T follicular helper cell (primary cell): Measurements from ENCODE around the gene S1PR2.

Experiments used
- DNase-seq: peaks from one replicate; pipeline ENCODE4 v3.0.0-alpha.2; 2020; ENCODE audit warnings: low read depth
- total RNA-seq, 2 experiments: gene quantifications; one replicate each; lab custom pipeline; 2026; lab: John Stamatoyannopoulos, UW

Gene S1PR2, protein sequence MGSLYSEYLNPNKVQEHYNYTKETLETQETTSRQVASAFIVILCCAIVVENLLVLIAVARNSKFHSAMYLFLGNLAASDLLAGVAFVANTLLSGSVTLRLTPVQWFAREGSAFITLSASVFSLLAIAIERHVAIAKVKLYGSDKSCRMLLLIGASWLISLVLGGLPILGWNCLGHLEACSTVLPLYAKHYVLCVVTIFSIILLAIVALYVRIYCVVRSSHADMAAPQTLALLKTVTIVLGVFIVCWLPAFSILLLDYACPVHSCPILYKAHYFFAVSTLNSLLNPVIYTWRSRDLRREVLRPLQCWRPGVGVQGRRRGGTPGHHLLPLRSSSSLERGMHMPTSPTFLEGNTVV
- 27.0 to 42.4 reads per million in 2 experiments for total RNA-seq

DNA sequence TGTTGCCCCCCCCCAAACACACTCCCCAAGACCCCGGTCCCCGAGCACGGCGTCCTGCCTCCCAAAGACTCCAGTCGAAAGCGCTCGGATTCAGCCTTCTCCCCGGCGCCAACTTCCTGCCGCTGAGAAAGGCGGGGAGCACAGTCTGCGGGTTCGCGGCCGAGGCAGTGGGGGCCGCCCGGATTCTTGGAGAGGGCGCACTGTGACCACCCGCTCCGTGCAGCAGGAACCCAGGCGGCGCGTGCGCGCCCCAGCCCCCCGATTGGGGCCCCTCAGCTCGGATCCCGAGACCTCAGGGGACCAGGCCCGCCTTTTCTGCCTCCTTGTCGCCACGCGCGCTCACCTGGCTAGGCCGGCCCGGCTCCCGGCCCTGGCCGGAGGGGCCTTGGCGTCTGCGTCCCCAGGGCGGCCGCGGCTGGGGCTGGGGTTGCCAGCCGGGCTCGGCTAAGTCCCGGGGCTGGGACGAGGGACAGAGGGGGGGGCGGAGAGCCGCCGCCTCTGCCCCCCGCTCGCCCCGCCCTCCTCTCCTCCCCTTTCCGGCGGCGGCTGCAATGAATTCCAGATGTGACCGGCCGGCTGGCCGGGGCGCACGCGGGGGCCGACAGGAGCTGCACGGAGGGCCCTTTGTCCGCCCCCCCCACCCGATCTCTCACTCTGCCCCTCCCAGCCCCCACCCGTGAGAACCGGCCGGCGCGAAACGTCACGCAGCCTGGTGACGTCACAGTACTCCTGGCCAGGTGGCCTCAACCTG is at the start of gene S1PR2:
S1PR2 (minus strand) TSS at position 471 of the 751 bp plus-strand sequence. CDS start 6,426 bp downstream, outside the sequence.
- peak; percentile 76 for DNase-seq

GRCh38 chr19:10279737-10280442 is 48.8 kb upstream of the S1PR2 start:
- DNase-seq = no peak

DNA sequence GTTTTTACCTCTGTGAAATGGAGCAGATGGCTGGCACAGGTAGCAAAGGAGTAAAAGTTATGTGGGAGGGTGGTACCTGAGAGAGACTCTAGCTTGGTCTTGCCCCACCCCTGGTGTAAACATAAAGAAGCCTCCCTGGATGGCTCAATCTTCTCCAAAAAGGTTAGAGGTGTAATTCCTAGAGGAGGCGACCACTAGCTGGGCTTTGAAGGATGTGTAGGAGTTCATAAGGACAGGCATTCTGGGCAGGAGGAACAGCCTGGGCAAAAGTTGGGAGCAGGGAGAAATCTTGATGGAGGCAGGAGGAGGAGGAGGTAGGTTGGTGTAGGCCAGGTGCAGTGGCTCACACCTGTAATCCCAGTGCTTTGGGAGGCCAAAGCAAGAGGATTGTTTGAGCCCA is 47.8 kb upstream of the S1PR2 start:
- no peak for DNase-seq

- DNase-seq = no peak
Observed at GRCh38 chr19:10277795-10278589, 46.9 kb upstream of the S1PR2 start.

GRCh38 chr19:10274589-10274988 is 43.5 kb upstream of the S1PR2 start:
- DNase-seq = no peak

GRCh38 chr19:10271543-10272086 is 40.5 kb upstream of the S1PR2 start:
- no peak for DNase-seq

DNA sequence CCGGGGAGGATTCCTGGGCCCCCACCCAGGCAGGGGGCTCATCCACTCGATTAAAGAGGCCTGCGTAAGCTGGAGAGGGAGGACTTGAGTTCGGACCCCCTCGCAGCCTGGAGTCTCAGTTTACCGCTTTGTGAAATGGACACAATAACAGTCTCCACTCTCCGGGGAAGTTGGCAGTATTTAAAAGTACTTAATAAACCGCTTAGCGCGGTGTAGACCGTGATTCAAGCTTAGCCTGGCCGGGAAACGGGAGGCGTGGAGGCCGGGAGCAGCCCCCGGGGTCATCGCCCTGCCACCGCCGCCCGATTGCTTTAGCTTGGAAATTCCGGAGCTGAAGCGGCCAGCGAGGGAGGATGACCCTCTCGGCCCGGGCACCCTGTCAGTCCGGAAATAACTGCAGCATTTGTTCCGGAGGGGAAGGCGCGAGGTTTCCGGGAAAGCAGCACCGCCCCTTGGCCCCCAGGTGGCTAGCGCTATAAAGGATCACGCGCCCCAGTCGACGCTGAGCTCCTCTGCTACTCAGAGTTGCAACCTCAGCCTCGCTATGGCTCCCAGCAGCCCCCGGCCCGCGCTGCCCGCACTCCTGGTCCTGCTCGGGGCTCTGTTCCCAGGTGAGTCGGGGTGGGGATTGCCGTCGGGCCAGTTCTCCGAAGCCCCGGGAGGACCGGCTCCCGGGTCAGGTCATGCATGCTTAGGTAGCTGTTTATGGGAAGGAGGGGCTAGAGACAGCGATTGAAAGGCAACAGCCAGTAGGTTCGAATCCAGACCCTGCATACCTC is 39.7 kb upstream of the S1PR2 start, which contains the start of gene ICAM1:
ICAM1 (plus strand) TSS at position 505 of the 779 bp plus-strand sequence; CDS start at position 545, 40 bp downstream.
- peak; percentile 52 for DNase-seq

- no peak for DNase-seq
Observed at GRCh38 chr19:10270180-10270615, 39.1 kb upstream of the S1PR2 start.

GRCh38 chr19:10269333-10270179 is 38.4 kb upstream of the S1PR2 start:
- peak; percentile 77 for DNase-seq

DNA sequence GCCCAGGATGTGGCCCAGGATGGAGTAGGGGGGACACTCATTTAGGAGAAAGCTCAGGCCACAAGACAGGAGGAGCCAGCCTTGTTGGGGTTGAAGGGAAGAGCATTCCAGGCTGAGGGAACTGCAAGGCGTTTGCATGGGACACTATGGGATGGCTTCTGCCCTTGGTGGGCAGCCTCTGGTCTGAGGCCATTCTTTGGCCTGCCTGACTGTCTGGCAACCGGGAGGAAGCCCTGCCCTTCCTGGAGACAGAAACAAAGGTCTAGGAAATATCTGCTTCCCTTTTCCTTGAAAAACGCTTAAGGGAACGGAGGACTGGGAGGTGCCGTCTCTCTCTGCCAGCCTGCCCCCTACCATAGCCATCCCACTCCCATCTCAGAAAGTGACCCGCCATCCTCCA is 36.9 kb upstream of the S1PR2 start:
- DNase-seq = no peak

DNA sequence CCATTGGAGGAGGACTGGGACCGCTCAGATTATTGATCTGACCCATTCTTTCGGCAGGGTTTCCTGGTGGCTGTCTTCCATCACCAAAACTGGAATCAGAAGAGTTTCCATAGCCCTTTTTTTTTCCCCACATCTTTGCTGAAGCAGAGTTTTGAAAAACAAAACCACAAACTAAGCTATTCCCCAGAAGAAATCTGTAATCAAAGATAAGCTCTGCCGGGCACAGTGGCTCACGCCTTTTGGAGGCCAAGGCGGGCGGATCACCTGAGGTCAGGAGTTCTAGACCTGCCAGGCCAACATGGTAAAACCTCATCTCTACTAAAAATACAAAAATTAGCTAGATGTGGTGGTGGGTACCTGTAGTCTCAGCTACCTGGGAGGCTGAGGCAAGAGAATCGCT is 35.6 kb upstream of the S1PR2 start:
- DNase-seq = no peak

DNA sequence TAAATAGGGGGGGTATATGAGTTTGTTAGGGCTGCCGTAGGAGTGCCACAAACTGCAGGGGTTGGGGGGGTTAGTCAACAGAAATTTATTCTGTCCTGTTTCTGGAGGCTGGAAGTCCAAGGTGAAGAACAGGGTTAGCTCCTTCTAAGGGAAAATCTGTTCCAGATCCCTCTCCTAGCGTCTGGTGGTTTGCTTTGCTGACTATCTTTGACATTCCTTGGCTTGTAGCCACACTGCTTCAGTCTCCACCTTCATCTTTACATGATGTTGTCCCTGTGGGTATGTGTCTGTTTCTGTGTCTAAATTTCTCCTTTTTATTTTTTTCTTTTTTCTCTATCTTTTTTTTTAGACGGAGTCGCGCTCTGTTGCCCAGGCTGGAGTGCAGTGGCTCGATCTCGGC is 31.6 kb upstream of the S1PR2 start:
- DNase-seq = no peak

DNA sequence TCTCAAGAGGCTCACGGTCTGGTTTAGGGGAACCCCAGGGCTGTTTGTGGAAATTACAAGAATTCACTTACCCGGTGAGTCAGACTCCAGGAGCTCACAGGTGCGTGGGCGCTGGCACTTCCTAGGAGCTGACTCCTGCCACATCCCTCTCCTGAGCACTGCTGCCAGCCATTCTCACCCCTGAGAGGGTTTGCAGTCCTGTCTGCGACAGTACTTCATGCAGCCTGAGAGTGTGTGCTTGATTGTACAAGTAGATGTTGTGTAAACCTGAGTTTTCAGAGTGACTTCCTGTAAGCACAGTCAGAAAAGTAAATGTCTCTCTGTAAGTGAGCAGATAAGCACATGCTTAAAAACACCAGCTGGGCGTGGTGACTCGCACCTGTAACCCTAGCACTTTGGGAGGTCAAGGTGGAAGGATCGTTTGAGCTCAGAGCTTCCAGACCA is 29.0 kb upstream of the S1PR2 start:
- DNase-seq = no peak

- peak; percentile 84 for DNase-seq
Observed at GRCh38 chr19:10259162-10259905, 28.2 kb upstream of the S1PR2 start.

GRCh38 chr19:10258080-10258710 is 27.1 kb upstream of the S1PR2 start:
- no peak for DNase-seq

DNA sequence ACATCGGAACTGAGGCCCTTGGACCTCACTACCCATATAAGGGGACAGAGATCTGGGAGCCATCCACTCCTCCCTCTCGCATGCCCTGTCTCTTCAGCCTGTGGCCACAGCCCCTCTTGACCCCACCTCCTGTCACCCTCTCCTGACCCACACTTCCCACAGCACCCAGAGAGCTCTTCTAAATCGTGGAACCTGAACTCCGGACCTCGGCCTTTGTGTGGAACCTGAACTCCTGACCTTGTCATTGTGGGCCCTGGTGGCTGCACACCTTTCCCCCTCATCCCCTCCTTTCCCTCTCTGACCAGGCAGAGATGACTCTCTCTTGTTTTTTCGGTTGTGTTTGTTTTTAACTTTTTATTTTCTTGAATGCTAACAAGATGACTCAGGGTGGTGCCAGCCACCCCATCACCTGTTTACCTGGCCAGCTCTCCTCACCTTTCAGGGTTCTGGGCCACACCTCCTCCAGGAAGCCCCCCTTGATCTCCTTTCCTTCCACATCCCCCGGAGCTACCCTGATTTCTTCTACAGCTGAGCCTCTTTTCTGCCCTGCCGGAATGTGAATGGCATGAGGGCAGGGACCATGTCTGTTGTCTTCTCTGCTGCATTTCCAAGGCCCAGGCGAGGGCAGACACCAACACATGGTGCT is 26.0 kb upstream of the S1PR2 start:
- no peak for DNase-seq

- no peak for DNase-seq
Observed at GRCh38 chr19:10256551-10256950, 25.4 kb upstream of the S1PR2 start.

GRCh38 chr19:10255358-10255757 is 24.2 kb upstream of the S1PR2 start:
- DNase-seq = no peak
